Measurements from ENCODE around the gene KAT2B.
"Not testable (repeated sequence)": the region's sequence is repeated elsewhere in the genome, so short reads cannot be mapped to it uniquely, and the experiment has no call there.

KAT2B gene

GRCh38 chr3:20042331-20042730 is 2.1 kb downstream of the KAT2B start:
- DNase-seq = no peak

GRCh38 chr3:20043396-20043795 is 3.1 kb downstream of the KAT2B start:
- no peak for DNase-seq

- no peak for DNase-seq
Measured at GRCh38 chr3:20043825-20044224, 3.6 kb downstream of the KAT2B start.

- not testable (repeated sequence) for DNase-seq
Measured at GRCh38 chr3:20045141-20045540, 4.9 kb downstream of the KAT2B start.

- DNase-seq = no peak
Measured at GRCh38 chr3:20046556-20046955, 6.3 kb downstream of the KAT2B start.

- no peak for DNase-seq
Measured at GRCh38 chr3:20047341-20047779, 7.1 kb downstream of the KAT2B start.

GRCh38 chr3:20047976-20048883 is 8.0 kb downstream of the KAT2B start:
- no peak for DNase-seq

GRCh38 chr3:20051123-20051806 is 11.0 kb downstream of the KAT2B start:
- DNase-seq = no peak

- no peak for DNase-seq
Measured at GRCh38 chr3:20052851-20053250, 12.6 kb downstream of the KAT2B start.

- no peak for DNase-seq
Measured at GRCh38 chr3:20054549-20054987, 14.3 kb downstream of the KAT2B start.

- DNase-seq = no peak
Measured at GRCh38 chr3:20055020-20055775, 15.0 kb downstream of the KAT2B start.

- no peak for DNase-seq
Measured at GRCh38 chr3:20055842-20056241, 15.6 kb downstream of the KAT2B start.

GRCh38 chr3:20056725-20057611 is 16.7 kb downstream of the KAT2B start:
- DNase-seq = no peak

- no peak for DNase-seq
Measured at GRCh38 chr3:20057612-20058180, 17.4 kb downstream of the KAT2B start.

GRCh38 chr3:20059929-20060328 is 19.7 kb downstream of the KAT2B start:
- DNase-seq = no peak

GRCh38 chr3:20060974-20061685 is 20.9 kb downstream of the KAT2B start:
- DNase-seq = no peak

- DNase-seq = no peak
Measured at GRCh38 chr3:20062996-20063395, 22.8 kb downstream of the KAT2B start.

- no peak for DNase-seq
Measured at GRCh38 chr3:20064387-20064786, 24.1 kb downstream of the KAT2B start.

GRCh38 chr3:20064796-20065564 is 24.7 kb downstream of the KAT2B start:
- no peak for DNase-seq

- DNase-seq = no peak
Measured at GRCh38 chr3:20066079-20066478, 25.8 kb downstream of the KAT2B start.

All from NCI-H187 treated with DMSO at 0.1 percent for 48 hours (cell line).